OCI-LY7 (cell line): ENCODE measurements around the gene NDUFB5.

Experiments
- EZH2phosphoT487 ChIP-seq: fragments of 200-600 bp; sonication (generic); IDR thresholded peaks from 2 replicates; pipeline ENCODE4 v1.6.1; 2018; ENCODE audit warnings: low read depth, borderline replicate concordance, mild to moderate bottlenecking, mixed run types, antibody characterized with exemption, low read length, moderate library complexity, mixed read lengths
- TF ChIP-seq, protein P1 (sequence below): fragments of 200-600 bp; sonication (generic); conservative IDR thresholded peaks from 2 replicates; pipeline ENCODE4 v1.5.1; 2014; ENCODE audit warnings: mild to moderate bottlenecking, antibody characterized with exemption, low read length, moderate library complexity, mixed read lengths

GRCh38 chr3:179663093-179663492, 58.5 kb downstream of the NDUFB5 start:
- TF ChIP-seq EZH2phosphoT487 = no peak
- TF ChIP-seq, protein P1, sequence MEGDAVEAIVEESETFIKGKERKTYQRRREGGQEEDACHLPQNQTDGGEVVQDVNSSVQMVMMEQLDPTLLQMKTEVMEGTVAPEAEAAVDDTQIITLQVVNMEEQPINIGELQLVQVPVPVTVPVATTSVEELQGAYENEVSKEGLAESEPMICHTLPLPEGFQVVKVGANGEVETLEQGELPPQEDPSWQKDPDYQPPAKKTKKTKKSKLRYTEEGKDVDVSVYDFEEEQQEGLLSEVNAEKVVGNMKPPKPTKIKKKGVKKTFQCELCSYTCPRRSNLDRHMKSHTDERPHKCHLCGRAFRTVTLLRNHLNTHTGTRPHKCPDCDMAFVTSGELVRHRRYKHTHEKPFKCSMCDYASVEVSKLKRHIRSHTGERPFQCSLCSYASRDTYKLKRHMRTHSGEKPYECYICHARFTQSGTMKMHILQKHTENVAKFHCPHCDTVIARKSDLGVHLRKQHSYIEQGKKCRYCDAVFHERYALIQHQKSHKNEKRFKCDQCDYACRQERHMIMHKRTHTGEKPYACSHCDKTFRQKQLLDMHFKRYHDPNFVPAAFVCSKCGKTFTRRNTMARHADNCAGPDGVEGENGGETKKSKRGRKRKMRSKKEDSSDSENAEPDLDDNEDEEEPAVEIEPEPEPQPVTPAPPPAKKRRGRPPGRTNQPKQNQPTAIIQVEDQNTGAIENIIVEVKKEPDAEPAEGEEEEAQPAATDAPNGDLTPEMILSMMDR = no peak
